Measurements from ENCODE around the gene PNPT1. TPM values are rescaled to one million over a fixed set of nuclear protein-coding genes. Genes with fewer than 3 reads are reported as not detected.

PNPT1 gene
- total and polyA plus RNA-seq, 2 of the 13 experiments (the other 11 are each of a cell fraction or from before 2014, with no cell fraction given): 23.4 to 61.0 TPM

DNA sequence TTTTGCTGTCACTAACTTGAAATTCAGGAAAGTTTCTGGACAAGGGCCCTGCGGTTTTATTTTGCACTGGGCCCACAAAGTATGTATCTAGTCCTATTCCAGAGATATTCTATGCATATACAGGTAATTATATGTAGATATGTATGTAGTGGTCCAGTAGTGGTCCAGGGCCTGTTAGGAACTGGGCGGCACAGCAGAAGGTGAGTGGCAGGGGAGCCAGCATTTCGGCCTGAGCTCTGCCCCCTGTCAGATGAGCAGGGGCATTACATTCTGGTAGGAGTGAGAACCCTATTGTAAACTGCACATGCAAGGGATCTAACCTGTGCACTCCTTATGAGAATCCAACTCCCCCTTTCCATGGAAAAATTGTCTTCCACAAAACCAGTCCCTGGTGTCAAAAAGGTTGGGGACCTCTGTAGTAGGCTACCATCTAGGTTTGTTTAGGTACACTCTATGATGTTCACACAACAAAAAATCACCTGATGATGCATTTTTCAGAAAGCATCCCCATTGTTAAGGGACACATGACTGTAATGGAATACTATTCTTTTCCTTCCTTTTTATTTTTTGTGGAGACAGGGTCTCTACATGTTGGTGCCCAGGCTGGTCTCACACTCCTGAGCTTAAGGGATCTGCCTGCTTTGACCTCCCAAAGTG, 73.4 kb downstream of the PNPT1 start (continued):
- TF ChIP-seq, protein P1, sequence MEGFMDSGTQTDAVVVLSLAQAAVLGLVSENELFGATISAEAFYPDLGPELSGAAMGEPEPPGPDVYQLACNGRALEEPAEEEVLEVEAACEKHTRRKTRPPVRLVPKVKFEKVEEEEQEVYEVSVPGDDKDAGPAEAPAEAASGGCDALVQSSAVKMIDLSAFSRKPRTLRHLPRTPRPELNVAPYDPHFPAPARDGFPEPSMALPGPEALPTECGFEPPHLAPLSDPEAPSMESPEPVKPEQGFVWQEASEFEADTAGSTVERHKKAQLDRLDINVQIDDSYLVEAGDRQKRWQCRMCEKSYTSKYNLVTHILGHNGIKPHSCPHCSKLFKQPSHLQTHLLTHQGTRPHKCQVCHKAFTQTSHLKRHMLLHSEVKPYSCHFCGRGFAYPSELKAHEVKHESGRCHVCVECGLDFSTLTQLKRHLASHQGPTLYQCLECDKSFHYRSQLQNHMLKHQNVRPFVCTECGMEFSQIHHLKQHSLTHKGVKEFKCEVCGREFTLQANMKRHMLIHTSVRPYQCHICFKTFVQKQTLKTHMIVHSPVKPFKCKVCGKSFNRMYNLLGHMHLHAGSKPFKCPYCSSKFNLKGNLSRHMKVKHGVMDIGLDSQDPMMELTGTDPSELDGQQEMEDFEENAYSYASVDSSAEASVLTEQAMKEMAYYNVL (CRISPR knock-in tag; IDR thresholded peaks at IDR 0.05; ENCODE audit: borderline replicate concordance): no peak
- TF ChIP-seq, protein P2, sequence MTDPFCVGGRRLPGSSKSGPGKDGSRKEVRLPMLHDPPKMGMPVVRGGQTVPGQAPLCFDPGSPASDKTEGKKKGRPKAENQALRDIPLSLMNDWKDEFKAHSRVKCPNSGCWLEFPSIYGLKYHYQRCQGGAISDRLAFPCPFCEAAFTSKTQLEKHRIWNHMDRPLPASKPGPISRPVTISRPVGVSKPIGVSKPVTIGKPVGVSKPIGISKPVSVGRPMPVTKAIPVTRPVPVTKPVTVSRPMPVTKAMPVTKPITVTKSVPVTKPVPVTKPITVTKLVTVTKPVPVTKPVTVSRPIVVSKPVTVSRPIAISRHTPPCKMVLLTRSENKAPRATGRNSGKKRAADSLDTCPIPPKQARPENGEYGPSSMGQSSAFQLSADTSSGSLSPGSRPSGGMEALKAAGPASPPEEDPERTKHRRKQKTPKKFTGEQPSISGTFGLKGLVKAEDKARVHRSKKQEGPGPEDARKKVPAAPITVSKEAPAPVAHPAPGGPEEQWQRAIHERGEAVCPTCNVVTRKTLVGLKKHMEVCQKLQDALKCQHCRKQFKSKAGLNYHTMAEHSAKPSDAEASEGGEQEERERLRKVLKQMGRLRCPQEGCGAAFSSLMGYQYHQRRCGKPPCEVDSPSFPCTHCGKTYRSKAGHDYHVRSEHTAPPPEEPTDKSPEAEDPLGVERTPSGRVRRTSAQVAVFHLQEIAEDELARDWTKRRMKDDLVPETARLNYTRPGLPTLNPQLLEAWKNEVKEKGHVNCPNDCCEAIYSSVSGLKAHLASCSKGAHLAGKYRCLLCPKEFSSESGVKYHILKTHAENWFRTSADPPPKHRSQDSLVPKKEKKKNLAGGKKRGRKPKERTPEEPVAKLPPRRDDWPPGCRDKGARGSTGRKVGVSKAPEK (CRISPR knock-in tag; IDR thresholded peaks at IDR 0.05; ENCODE audit: borderline replicate concordance): no peak
- no peak for TF ChIP-seq PAX8 (CRISPR knock-in tag; IDR thresholded peaks at IDR 0.05; ENCODE audit: borderline replicate concordance)
- TF ChIP-seq, protein P3, sequence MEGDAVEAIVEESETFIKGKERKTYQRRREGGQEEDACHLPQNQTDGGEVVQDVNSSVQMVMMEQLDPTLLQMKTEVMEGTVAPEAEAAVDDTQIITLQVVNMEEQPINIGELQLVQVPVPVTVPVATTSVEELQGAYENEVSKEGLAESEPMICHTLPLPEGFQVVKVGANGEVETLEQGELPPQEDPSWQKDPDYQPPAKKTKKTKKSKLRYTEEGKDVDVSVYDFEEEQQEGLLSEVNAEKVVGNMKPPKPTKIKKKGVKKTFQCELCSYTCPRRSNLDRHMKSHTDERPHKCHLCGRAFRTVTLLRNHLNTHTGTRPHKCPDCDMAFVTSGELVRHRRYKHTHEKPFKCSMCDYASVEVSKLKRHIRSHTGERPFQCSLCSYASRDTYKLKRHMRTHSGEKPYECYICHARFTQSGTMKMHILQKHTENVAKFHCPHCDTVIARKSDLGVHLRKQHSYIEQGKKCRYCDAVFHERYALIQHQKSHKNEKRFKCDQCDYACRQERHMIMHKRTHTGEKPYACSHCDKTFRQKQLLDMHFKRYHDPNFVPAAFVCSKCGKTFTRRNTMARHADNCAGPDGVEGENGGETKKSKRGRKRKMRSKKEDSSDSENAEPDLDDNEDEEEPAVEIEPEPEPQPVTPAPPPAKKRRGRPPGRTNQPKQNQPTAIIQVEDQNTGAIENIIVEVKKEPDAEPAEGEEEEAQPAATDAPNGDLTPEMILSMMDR (CRISPR knock-in tag; IDR thresholded peaks at IDR 0.05): peak; percentile 65
- no peak for TF ChIP-seq MYC (CRISPR knock-in tag; IDR thresholded peaks at IDR 0.05; ENCODE audit: borderline replicate concordance)
- TF ChIP-seq, protein P4, sequence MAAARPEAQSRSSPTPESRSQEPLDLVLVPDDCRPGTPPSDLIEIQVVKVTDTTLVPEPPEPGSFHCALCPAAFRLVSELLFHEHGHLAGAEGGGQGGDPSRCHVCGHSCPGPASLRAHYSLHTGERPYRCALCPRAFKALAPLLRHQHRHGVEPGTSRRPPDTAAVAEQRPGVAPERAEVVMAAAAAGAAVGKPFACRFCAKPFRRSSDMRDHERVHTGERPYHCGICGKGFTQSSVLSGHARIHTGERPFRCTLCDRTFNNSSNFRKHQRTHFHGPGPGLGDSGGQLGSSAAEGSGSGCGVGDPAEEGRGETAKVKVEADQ (CRISPR knock-in tag; IDR thresholded peaks at IDR 0.05; ENCODE audit: borderline replicate concordance): 0 out of 2 replicates have a peak, but pooled peaks have one; percentile 37
- no peak for TF ChIP-seq RARA (CRISPR knock-in tag; IDR thresholded peaks at IDR 0.05)
- TF ChIP-seq SRF (IDR thresholded peaks at IDR 0.05; ENCODE audit: low read depth, low read length): no peak
- TF ChIP-seq IRX3 (CRISPR knock-in tag; IDR thresholded peaks at IDR 0.05; ENCODE audit: borderline replicate concordance, low read depth): no peak
- peak; percentile 46; the same call in 1 of the 2 replicates for TF ChIP-seq ZFX (CRISPR knock-in tag; IDR thresholded peaks at IDR 0.05; ENCODE audit: low read depth)
- TF ChIP-seq THAP11 (CRISPR knock-in tag; IDR thresholded peaks at IDR 0.05): peak; percentile 85
- no peak for TF ChIP-seq RELA (CRISPR knock-in tag; IDR thresholded peaks at IDR 0.05)
- TF ChIP-seq ZNF747 (CRISPR knock-in tag; IDR thresholded peaks at IDR 0.05; ENCODE audit: borderline replicate concordance): no peak
- TF ChIP-seq NFIB (CRISPR knock-in tag; IDR thresholded peaks at IDR 0.05; ENCODE audit: borderline replicate concordance): no peak
- TF ChIP-seq RARG (CRISPR knock-in tag; IDR thresholded peaks at IDR 0.05; ENCODE audit: low read depth): no peak
- no peak for TF ChIP-seq YEATS2 (CRISPR knock-in tag; IDR thresholded peaks at IDR 0.05; ENCODE audit: borderline replicate concordance)
- TF ChIP-seq ZNF431 (CRISPR knock-in tag; IDR thresholded peaks at IDR 0.05; ENCODE audit: borderline replicate concordance, low read depth): no peak
- TF ChIP-seq TBL1XR1 (IDR thresholded peaks at IDR 0.05; ENCODE audit: borderline replicate concordance, low read length, partially characterized antibody): no peak
